ENCODE results near the gene MAP7D2. TPM values are rescaled to one million over a fixed set of nuclear protein-coding genes. Genes with fewer than 3 reads are reported as not detected.

Gene MAP7D2
- total and polyA plus RNA-seq, 5 donors from 2014 or later: 0.22 to 0.99 (median 0.30) TPM; not detected in 2

DNA sequence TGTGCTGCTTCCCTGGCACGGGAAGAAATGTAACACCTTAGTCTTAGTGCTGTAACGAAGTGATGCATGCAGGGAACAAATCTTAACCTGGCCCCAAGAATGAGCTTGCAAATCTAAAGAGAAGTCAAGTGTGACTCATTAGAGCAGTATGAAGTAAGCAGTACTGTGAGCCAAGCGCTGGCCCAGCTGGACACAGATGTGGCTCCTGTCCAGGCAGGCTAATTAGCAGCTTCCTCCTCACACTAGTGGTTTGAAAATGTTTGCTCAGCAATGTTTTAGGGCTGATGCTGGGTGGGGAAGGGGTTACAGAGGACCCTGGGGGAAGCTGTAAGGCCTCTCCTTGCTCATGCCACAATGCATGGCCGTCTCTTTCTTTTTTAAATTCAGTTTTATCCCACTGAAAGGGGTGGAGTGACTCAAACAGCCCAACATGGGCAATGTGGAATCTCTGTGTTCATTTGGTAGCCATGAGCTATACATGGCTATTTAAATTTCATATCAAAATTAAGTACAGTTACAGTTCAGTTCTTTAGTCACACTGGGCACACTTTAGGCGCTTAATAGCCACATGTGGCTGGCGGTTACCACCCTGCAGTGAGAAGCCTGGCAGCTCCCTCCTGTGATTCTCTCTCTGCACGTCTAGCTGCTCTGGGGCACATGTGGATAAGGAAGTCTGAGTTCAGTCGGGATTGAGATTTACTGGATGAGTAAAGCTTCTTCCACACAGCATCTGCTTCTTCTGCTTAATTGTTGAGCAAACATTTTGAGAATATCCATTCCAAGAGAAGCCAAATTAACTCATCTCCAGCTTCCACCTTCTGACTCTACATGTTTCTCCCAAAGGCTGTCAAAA, 48.8 kb downstream of the MAP7D2 start:
- Mint-ChIP-seq H3K27ac (no peak overlapping the region), H3K27me3 (peaks cover 7% of the 10 kb centered on the region), H3K9me3 (no peaks in the 10 kb centered on the region)

DNA sequence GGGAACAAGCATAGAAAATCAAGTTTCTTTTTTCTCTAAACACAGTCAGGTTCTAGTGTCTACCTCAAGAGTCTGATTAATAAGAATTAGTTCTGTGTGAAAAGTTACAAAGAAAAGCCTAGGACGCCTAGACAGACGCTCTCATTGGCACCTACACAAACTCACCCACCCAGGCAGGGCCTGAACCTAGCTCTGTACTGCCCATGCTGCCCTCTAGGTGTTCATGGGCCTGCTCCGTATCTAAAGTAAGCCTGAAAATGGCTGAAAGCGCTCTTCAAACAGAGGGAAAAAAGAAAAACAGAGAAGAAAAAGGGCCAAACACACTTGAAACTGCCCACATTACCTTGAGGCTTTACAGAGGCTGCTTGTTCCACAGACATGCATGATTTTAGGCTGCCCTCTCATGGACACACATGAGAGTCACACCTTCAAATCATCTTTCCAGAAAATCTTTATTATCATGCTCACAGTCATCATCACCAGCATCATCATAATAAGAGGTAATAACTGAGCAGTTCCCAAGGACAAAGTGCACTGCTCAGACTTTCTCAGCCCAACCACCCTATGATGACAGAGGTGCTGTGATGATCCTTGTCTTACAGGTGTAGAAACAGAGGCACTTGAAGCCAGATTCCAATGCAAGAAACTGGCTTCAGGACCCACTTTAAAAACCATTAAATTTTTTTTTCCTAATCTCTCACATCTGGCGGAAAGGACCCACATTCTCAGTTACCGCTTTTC, 49.6 kb downstream of the MAP7D2 start:
- Histone ChIP-seq H3K27me3 (ENCODE audit: control insufficient read depth, insufficient read depth, low read length) (no peaks in the 10 kb centered on the region), H3K9me3 (ENCODE audit: control insufficient read depth in 2 of 2, low read length in 2 of 2) (no peaks in the 10 kb centered on the region), H3K27ac (ENCODE audit: insufficient read depth, low read length, poor library complexity, severe bottlenecking) (no peak overlapping the region), H3K36me3 (ENCODE audit: control insufficient read depth, insufficient read depth, low read length) (no peaks in the 10 kb centered on the region), H3K4me1 (ENCODE audit: control insufficient read depth, insufficient read depth, low read length, poor library complexity, severe bottlenecking) (no peaks in the 10 kb centered on the region), H3K4me3 (ENCODE audit: low read depth, low read length) (no peak overlapping the region)
- H3K9me3 Mint-ChIP-seq: no peaks in the 10 kb centered on the region
- peaks cover 7% of the 10 kb centered on the region for H3K27me3 Mint-ChIP-seq
- DNase-seq: peak in 2 of 3 donors; percentile 15 to 54
- no peak overlapping the region for H3K27ac Mint-ChIP-seq
- no peaks in the 10 kb centered on the region for H3K4me1 Mint-ChIP-seq
- H3K4me3 Mint-ChIP-seq: no peak overlapping the region
- no peak for ATAC-seq (ENCODE audit: low read depth in 2 of 2)
- H3K36me3 Mint-ChIP-seq: no peaks in the 10 kb centered on the region

More for the DNA sequence above, 48.8 kb downstream of the MAP7D2 start:
- no peaks in the 10 kb centered on the region for H3K27me3 ChIP-seq (ENCODE audit: control insufficient read depth, insufficient read depth, low read length)
- H3K36me3 Mint-ChIP-seq: no peaks in the 10 kb centered on the region
- H3K4me3 Mint-ChIP-seq: no peak overlapping the region
- no peak for DNase-seq
- no peaks in the 10 kb centered on the region for H3K9me3 ChIP-seq (ENCODE audit: control insufficient read depth in 2 of 2, low read length in 2 of 2)
- H3K27ac ChIP-seq (ENCODE audit: insufficient read depth, low read length, poor library complexity, severe bottlenecking): no peak overlapping the region
- no peaks in the 10 kb centered on the region for H3K4me1 ChIP-seq (ENCODE audit: control insufficient read depth, insufficient read depth, low read length, poor library complexity, severe bottlenecking)
- no peaks in the 10 kb centered on the region for H3K36me3 ChIP-seq (ENCODE audit: control insufficient read depth, insufficient read depth, low read length)
- no peak for ATAC-seq (ENCODE audit: low read depth in 2 of 2)
- no peaks in the 10 kb centered on the region for H3K4me1 Mint-ChIP-seq
- no peak overlapping the region for H3K4me3 ChIP-seq (ENCODE audit: low read depth, low read length)

DNA sequence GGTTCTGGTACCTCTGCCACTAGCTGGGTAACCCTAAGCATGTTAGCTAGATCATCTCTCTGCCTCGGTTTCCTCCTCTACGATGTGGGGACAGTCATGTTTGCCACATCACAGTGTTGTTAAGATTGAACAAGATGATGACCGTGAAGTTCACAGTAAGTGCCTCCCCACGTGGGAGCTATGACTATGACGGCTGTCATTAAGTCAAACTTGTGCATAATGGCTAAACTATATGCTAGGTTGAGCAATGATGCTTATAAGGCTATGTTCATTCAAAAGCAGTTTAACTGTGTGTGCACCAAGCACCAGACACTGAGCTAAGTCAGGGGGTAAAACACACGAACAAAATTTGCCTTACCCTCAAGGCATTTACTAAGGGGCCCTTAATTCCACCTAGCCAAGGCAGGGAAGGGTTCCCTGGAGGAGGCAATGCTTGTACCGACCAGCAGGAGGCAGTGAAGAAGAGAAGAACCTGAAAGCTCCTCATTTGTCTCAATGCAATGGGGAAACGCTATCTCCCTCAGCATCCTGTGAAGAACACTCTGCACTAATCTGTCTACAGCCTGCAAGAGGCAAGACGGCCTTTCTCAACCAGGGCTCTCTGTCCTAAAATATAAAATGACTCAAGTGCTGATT, 52.9 kb downstream of the MAP7D2 start:
- Mint-ChIP-seq H3K27ac (no peak overlapping the region), H3K4me3 (no peak overlapping the region), H3K4me1 (no peaks in the 10 kb centered on the region), H3K36me3 (no peaks in the 10 kb centered on the region), H3K27me3 (peaks cover 2% of the 10 kb centered on the region), H3K9me3 (peaks cover 0 to 2% (median 0%) of the 10 kb centered on the region in 7 donors)
- Histone ChIP-seq H3K27me3 (ENCODE audit: control insufficient read depth, insufficient read depth, low read length) (no peaks in the 10 kb centered on the region), H3K4me3 (ENCODE audit: low read depth, low read length) (no peak overlapping the region), H3K27ac (ENCODE audit: insufficient read depth, low read length, poor library complexity, severe bottlenecking) (no peak overlapping the region), H3K9me3 (ENCODE audit: control insufficient read depth in 2 of 2, low read length in 2 of 2) (no peaks in the 10 kb centered on the region), H3K4me1 (ENCODE audit: control insufficient read depth, insufficient read depth, low read length, poor library complexity, severe bottlenecking) (no peaks in the 10 kb centered on the region), H3K36me3 (ENCODE audit: control insufficient read depth, insufficient read depth, low read length) (no peaks in the 10 kb centered on the region)
- ATAC-seq (ENCODE audit: low read depth in 2 of 2) (no peak), DNase-seq (peak in 1 of 3 donors; percentile 25)

DNA sequence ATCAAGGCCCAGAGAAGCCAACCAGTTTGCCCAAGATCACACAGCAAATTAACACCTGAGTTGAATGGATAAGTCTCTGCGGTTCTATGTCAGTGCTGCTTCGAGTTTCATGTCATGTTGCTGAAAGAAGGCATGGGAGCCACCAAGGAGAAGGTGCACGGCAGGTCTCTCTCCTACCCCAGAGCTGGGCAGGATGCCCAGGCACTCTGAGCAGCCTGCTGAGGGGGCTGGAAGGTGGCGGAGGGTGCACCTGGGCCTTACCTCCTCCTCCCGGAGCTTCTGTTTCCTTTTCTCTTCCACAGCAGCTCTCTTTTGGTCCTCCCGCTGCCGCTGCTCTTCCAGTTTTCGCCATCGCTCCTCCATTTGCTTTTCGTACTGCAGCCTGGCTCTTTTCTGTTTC, 53.6 kb downstream of the MAP7D2 start:
- Histone ChIP-seq H3K4me1 (ENCODE audit: control insufficient read depth, insufficient read depth, low read length, poor library complexity, severe bottlenecking) (no peaks in the 10 kb centered on the region), H3K36me3 (ENCODE audit: control insufficient read depth, insufficient read depth, low read length) (no peaks in the 10 kb centered on the region), H3K27ac (ENCODE audit: insufficient read depth, low read length, poor library complexity, severe bottlenecking) (no peak overlapping the region), H3K27me3 (ENCODE audit: control insufficient read depth, insufficient read depth, low read length) (no peaks in the 10 kb centered on the region), H3K9me3 (ENCODE audit: control insufficient read depth in 2 of 2, low read length in 2 of 2) (no peaks in the 10 kb centered on the region), H3K4me3 (ENCODE audit: low read depth, low read length) (no peak overlapping the region)
- no peak for DNase-seq
- H3K9me3 Mint-ChIP-seq: peaks cover 0 to 2% (median 0%) of the 10 kb centered on the region in 7 donors
- H3K4me3 Mint-ChIP-seq: no peak overlapping the region
- no peaks in the 10 kb centered on the region for H3K4me1 Mint-ChIP-seq
- no peak overlapping the region for H3K27ac Mint-ChIP-seq
- ATAC-seq (ENCODE audit: low read depth in 2 of 2): no peak
- no peaks in the 10 kb centered on the region for H3K36me3 Mint-ChIP-seq
- H3K27me3 Mint-ChIP-seq: no peaks in the 10 kb centered on the region

DNA sequence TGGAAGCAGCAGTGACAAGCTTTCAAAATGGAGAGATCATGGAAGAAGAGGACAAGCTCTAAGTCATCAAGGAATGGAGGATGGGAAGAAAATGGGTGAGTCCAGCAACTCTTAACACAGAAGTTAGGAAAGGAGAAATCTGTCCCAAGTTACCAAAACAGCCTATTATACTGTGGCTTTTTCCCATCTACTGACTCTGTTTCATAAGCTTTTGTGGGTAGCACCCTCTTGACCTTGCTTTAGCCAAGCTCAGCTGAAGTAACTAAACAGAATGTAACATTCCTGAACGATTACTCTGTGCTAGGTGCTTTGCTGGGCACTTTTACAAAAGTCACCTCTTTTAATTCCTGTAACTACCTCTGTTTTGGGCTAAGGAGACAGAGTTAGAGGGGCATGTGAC, 54.9 kb downstream of the MAP7D2 start:
- Histone ChIP-seq H3K36me3 (ENCODE audit: control insufficient read depth, insufficient read depth, low read length) (no peaks in the 10 kb centered on the region), H3K27ac (ENCODE audit: insufficient read depth, low read length, poor library complexity, severe bottlenecking) (no peak overlapping the region), H3K9me3 (ENCODE audit: control insufficient read depth in 2 of 2, low read length in 2 of 2) (no peaks in the 10 kb centered on the region), H3K27me3 (ENCODE audit: control insufficient read depth, insufficient read depth, low read length) (no peaks in the 10 kb centered on the region), H3K4me1 (ENCODE audit: control insufficient read depth, insufficient read depth, low read length, poor library complexity, severe bottlenecking) (no peaks in the 10 kb centered on the region), H3K4me3 (ENCODE audit: low read depth, low read length) (no peak overlapping the region)
- Mint-ChIP-seq H3K4me3 (no peak overlapping the region), H3K27ac (no peak overlapping the region), H3K27me3 (peaks cover 4% of the 10 kb centered on the region), H3K36me3 (no peaks in the 10 kb centered on the region), H3K9me3 (peaks cover 0 to 3% (median 0%) of the 10 kb centered on the region in 7 donors), H3K4me1 (no peaks in the 10 kb centered on the region)
- DNase-seq (no peak), ATAC-seq (ENCODE audit: low read depth in 2 of 2) (no peak)

DNA sequence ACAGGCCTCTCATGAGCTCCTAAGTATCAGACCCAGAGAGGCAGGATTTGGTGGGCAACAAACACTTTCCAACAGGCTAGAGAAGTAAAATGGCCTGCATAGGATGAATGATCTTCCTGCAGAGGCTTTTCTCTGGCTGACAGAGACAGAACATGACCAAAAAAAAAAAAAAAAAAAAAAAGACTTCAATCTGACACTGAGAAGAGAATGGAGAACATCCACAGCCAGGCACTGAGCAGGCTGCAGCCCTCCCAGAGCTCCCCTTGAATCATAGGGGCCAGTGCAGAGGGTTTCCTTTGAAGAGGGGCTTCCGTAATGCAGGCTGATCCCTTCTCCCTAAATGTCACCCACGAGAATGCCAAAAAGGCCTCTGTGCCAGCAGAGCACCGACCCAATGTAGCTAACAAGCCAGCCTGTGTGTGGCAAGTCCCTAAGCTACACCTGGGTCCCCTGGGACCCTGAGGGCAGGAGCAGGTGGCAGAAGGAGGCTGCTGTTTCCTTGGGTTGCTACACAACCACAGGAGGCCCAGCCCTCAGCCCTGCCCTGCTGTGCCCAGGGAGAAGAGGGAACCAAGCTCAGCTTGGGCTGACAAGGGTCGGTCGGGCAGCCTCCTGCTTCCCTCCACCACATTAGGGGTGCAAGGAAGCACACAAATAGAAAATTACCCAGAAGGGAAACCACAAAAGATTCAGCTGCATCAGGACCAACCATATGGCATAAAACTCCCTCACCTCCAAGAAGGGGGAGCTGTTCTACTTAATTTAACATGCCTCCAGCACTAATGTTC, 55.6 kb downstream of the MAP7D2 start:
- no peak overlapping the region for H3K27ac Mint-ChIP-seq
- H3K36me3 Mint-ChIP-seq: peaks cover 5% of the 10 kb centered on the region
- Histone ChIP-seq H3K27ac (ENCODE audit: insufficient read depth, low read length, poor library complexity, severe bottlenecking) (no peak overlapping the region), H3K36me3 (ENCODE audit: control insufficient read depth, insufficient read depth, low read length) (no peaks in the 10 kb centered on the region), H3K9me3 (ENCODE audit: control insufficient read depth in 2 of 2, low read length in 2 of 2) (no peaks in the 10 kb centered on the region), H3K27me3 (ENCODE audit: control insufficient read depth, insufficient read depth, low read length) (no peaks in the 10 kb centered on the region), H3K4me1 (ENCODE audit: control insufficient read depth, insufficient read depth, low read length, poor library complexity, severe bottlenecking) (no peaks in the 10 kb centered on the region), H3K4me3 (ENCODE audit: low read depth, low read length) (no peak overlapping the region)
- H3K4me1 Mint-ChIP-seq: no peaks in the 10 kb centered on the region
- H3K27me3 Mint-ChIP-seq: peaks cover 4% of the 10 kb centered on the region
- ATAC-seq (ENCODE audit: low read depth in 2 of 2) (peak; percentile 18 to 20), DNase-seq (no peak)
- H3K9me3 Mint-ChIP-seq: peaks cover 0 to 3% (median 0%) of the 10 kb centered on the region in 7 donors
- H3K4me3 Mint-ChIP-seq: no peak overlapping the region

DNA sequence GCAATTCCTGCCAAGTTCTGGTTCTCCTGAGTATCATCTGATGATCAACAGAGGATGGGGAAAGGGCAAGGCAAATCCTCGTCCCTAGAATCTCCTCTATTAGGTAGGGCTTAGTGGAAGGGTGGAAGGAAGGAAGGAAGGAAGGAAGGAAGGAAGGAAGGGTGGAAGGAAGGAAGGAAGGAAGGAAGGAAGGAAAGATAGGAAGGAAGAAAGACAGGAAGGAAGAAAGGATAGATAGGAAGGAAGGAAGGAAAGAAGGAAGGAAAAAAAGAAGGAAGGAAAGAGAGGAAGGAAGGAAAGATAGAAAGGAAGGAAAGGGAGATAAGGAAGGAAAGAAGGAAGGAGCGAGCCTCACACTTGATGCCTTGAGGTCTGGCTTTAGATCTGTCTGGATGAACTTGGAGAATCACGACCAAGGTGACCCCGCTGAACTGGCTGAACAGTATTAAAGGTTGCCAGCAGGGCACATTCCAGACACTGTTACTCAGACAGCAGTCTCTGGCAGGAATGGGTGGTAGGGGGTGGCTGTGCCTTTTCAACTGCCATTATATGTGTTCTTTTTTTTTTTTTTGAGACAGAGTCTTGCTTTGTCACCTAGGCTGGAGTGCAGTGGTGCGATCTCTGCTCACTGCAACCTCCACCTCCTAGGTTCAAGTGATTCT, 57.1 kb downstream of the MAP7D2 start:
- Histone ChIP-seq H3K27ac (ENCODE audit: insufficient read depth, low read length, poor library complexity, severe bottlenecking) (no peak overlapping the region), H3K4me1 (ENCODE audit: control insufficient read depth, insufficient read depth, low read length, poor library complexity, severe bottlenecking) (no peaks in the 10 kb centered on the region), H3K9me3 (ENCODE audit: control insufficient read depth in 2 of 2, low read length in 2 of 2) (no peaks in the 10 kb centered on the region), H3K4me3 (ENCODE audit: low read depth, low read length) (no peak overlapping the region), H3K36me3 (ENCODE audit: control insufficient read depth, insufficient read depth, low read length) (no peaks in the 10 kb centered on the region), H3K27me3 (ENCODE audit: control insufficient read depth, insufficient read depth, low read length) (no peaks in the 10 kb centered on the region)
- DNase-seq (no peak), ATAC-seq (ENCODE audit: low read depth in 2 of 2) (no peak)
- H3K27ac Mint-ChIP-seq: peak overlapping the region in 1 of 3 donors; percentile 31
- no peaks in the 10 kb centered on the region for H3K4me1 Mint-ChIP-seq
- peaks cover 0 to 3% (median 0%) of the 10 kb centered on the region in 7 donors for H3K9me3 Mint-ChIP-seq
- peaks cover 6% of the 10 kb centered on the region for H3K36me3 Mint-ChIP-seq
- no peak overlapping the region for H3K4me3 Mint-ChIP-seq
- H3K27me3 Mint-ChIP-seq: peaks cover 4% of the 10 kb centered on the region

All from CD4-positive, CD25-positive, alpha-beta regulatory T cell (primary cell).